ENCODE measurements around the gene PRSS1. TPM values are rescaled to one million over a fixed set of nuclear protein-coding genes. Genes with fewer than 3 reads are reported as not detected.

The PRSS1 gene
- total RNA-seq, 1 donor: not detected

GRCh38 chr7:142785841-142786250 is 36.6 kb downstream of the PRSS1 start:
- no peaks in the 10 kb centered on the region for H3K79me2 ChIP-seq (ENCODE audit: insufficient read depth, low read length)

GRCh38 chr7:142787034-142787768 is 37.9 kb downstream of the PRSS1 start:
- H3K36me3 ChIP-seq (ENCODE audit: insufficient read depth, low read length): no peaks in the 10 kb centered on the region

More at GRCh38 chr7:142785841-142786250, 36.6 kb downstream of the PRSS1 start:
- TF ChIP-seq CTCF (IDR thresholded peaks at IDR 0.05; ENCODE audit: extremely low read depth, low read depth, low read length): no peak
- Histone ChIP-seq H3K9me3 (ENCODE audit: low read depth, low read length) (no peaks in the 10 kb centered on the region), H3K36me3 (ENCODE audit: insufficient read depth, low read length) (no peaks in the 10 kb centered on the region), H3K27me3 (ENCODE audit: insufficient read depth, low read length) (peaks cover 4% of the 10 kb centered on the region), H2AFZ (ENCODE audit: low read length) (no peak overlapping the region), H3K4me3 (ENCODE audit: insufficient read depth, low read length) (no peak overlapping the region), H3K27ac (ENCODE audit: low read depth, low read length) (no peak overlapping the region), H3K4me2 (ENCODE audit: insufficient read depth, low read length) (no peak overlapping the region), H3K4me1 (ENCODE audit: insufficient read depth, low read length) (peaks cover 4% of the 10 kb centered on the region), H4K20me1 (ENCODE audit: insufficient read depth, low read length) (no peaks in the 10 kb centered on the region)
- no peak for DNase-seq (ENCODE audit: insufficient read length, low spot score, missing footprints)

GRCh38 chr7:142787783-142788182 is 38.5 kb downstream of the PRSS1 start:
- H3K4me1 ChIP-seq (ENCODE audit: insufficient read depth, low read length): peaks cover 4% of the 10 kb centered on the region
- no peak overlapping the region for H3K27ac ChIP-seq (ENCODE audit: low read depth, low read length)
- DNase-seq (ENCODE audit: insufficient read length, low spot score, missing footprints): no peak
- TF ChIP-seq CTCF (IDR thresholded peaks at IDR 0.05; ENCODE audit: extremely low read depth, low read depth, low read length): no peak
- H3K9me3 ChIP-seq (ENCODE audit: low read depth, low read length): no peaks in the 10 kb centered on the region
- no peaks in the 10 kb centered on the region for H4K20me1 ChIP-seq (ENCODE audit: insufficient read depth, low read length)
- no peaks in the 10 kb centered on the region for H3K36me3 ChIP-seq (ENCODE audit: insufficient read depth, low read length)
- H3K27me3 ChIP-seq (ENCODE audit: insufficient read depth, low read length): peaks cover 6% of the 10 kb centered on the region
- H2AFZ ChIP-seq (ENCODE audit: low read length): no peak overlapping the region
- H3K4me2 ChIP-seq (ENCODE audit: insufficient read depth, low read length): no peak overlapping the region
- H3K4me3 ChIP-seq (ENCODE audit: insufficient read depth, low read length): no peak overlapping the region
- H3K79me2 ChIP-seq (ENCODE audit: insufficient read depth, low read length): no peaks in the 10 kb centered on the region

More at GRCh38 chr7:142787034-142787768, 37.9 kb downstream of the PRSS1 start:
- Histone ChIP-seq H3K27ac (ENCODE audit: low read depth, low read length) (no peak overlapping the region), H4K20me1 (ENCODE audit: insufficient read depth, low read length) (no peaks in the 10 kb centered on the region), H3K4me2 (ENCODE audit: insufficient read depth, low read length) (no peak overlapping the region), H3K4me1 (ENCODE audit: insufficient read depth, low read length) (peaks cover 4% of the 10 kb centered on the region), H3K27me3 (ENCODE audit: insufficient read depth, low read length) (peaks cover 4% of the 10 kb centered on the region), H2AFZ (ENCODE audit: low read length) (no peak overlapping the region), H3K79me2 (ENCODE audit: insufficient read depth, low read length) (no peaks in the 10 kb centered on the region), H3K9me3 (ENCODE audit: low read depth, low read length) (no peaks in the 10 kb centered on the region), H3K4me3 (ENCODE audit: insufficient read depth, low read length) (no peak overlapping the region)
- DNase-seq (ENCODE audit: insufficient read length, low spot score, missing footprints): no peak
- TF ChIP-seq CTCF (IDR thresholded peaks at IDR 0.05; ENCODE audit: extremely low read depth, low read depth, low read length): no peak

Data from osteoblast (primary cell).